BLaER1 (cell line): ENCODE results near the gene UTF1.

Experiments
- H3K27ac ChIP-seq: shearing (Covaris generic); formaldehyde crosslinking; 2 replicates; pipeline ENCODE4 v1.8.1; 2022
- H3K27me3 ChIP-seq: shearing (Covaris generic); formaldehyde crosslinking; 2 replicates; pipeline ENCODE4 v1.8.1; 2022
- H3K36me3 ChIP-seq: shearing (Covaris generic); formaldehyde crosslinking; 2 replicates; pipeline ENCODE4 v1.8.1; 2022
- H3K4me1 ChIP-seq: shearing (Covaris generic); formaldehyde crosslinking; 2 replicates; pipeline ENCODE4 v1.8.1; 2022
- H3K4me2 ChIP-seq: shearing (Covaris generic); formaldehyde crosslinking; 2 replicates; pipeline ENCODE4 v1.8.1; 2022
- H3K4me3 ChIP-seq: shearing (Covaris generic); formaldehyde crosslinking; 2 replicates; pipeline ENCODE4 v1.8.1; 2022
- H3K9ac ChIP-seq: shearing (Covaris generic); formaldehyde crosslinking; 2 replicates; pipeline ENCODE4 v1.8.1; 2022
- H3K9me3 ChIP-seq: shearing (Covaris generic); formaldehyde crosslinking; 2 replicates; pipeline ENCODE4 v1.8.1; 2022
- H4K20me1 ChIP-seq: shearing (Covaris generic); formaldehyde crosslinking; 2 replicates; pipeline ENCODE4 v1.8.1; 2022
- Cebpa-rat ChIP-seq: shearing (Covaris generic); IDR thresholded peaks from 2 replicates; pipeline ENCODE4 v1.8.1; 2022

The UTF1 gene

DNA sequence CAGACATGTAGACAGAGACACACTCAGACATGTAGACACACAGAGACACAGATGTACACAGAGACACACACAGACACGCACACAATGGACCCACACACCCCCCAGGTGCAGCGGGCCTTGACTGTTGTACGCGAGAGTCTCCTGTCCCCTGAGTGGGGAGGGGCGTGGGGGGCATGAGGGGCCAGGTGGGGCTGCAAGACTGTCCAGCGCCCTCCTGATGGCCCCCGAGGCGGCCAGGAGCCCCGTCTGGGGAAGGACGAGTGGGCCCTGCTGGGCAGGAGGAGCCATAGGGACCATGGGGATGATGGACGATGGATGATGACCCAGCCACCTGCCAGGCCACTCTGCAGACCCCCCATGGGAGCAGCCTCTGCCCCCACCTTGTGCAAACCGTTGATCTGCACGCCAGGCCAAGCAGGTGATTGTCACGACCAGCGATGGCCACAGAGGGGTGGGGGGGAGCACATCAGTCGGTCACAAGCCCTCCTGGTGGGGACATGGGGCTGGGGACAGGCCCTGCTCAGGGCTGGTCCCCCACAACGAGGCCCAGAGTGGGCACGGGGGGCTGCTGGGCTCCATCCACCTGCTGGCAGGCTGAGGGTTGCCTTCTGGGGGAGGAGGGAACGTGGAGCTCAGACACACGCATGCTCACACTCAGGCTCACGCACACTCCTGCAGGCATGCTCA is 19.2 kb downstream of the UTF1 start:
- Histone ChIP-seq H3K9ac (no peak overlapping the region), H3K9me3 (no peaks in the 10 kb centered on the region), H3K4me1 (peaks cover 41% of the 10 kb centered on the region), H4K20me1 (no peaks in the 10 kb centered on the region), H3K27me3 (0 out of 2 replicates have a peak, but pooled peaks cover 4% of the 10 kb centered on the region), H3K36me3 (no peaks in the 10 kb centered on the region), H3K4me2 (no peak overlapping the region), H3K27ac (no peak overlapping the region), H3K4me3 (no peak overlapping the region)
- TF ChIP-seq Cebpa-rat, result no peak

DNA sequence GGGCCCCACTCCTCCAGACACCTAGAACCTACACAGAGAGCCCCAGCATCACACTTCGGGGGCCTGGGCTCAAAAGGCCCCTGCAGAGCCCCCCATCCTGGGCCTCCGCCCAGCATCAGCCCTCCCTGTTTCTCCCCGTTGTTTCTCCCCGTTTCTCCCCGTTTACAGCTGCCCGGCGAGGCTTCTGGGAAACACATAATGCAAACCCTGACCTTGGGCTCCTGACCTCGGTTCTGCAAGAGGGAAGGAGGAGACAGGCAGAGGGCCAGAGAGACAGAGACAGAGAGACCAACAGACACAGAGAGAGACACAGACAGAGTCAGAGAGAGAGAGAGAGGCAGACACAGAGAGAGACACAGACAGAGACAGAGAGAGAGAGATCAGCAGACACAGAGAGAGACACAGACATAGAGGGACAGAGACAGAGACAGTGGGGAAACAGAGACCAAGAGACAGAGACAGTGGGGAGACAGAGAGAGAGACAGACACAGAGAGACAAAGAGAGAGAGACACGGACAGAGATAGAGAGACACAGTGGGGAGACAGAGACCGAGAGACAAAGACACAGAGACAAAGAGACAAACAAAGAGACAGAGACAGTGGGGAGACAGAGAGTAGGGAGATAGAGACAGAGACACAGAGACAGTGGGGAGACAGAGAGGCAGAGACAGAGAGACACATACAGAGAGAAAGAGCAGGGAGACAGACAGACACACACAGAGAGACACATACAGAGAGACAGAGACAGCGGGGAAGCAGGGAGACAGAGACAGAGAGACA is 20.1 kb downstream of the UTF1 start:
- no peaks in the 10 kb centered on the region for H4K20me1 ChIP-seq
- H3K9ac ChIP-seq, result no peak overlapping the region
- H3K4me2 ChIP-seq, result no peak overlapping the region
- H3K9me3 ChIP-seq, result no peaks in the 10 kb centered on the region
- no peak overlapping the region for H3K27ac ChIP-seq
- no peak for TF ChIP-seq Cebpa-rat
- H3K36me3 ChIP-seq, result no peaks in the 10 kb centered on the region
- peaks cover 41% of the 10 kb centered on the region for H3K4me1 ChIP-seq
- H3K4me3 ChIP-seq, result no peak overlapping the region
- H3K27me3 ChIP-seq, result 0 out of 2 replicates have a peak, but pooled peaks cover 4% of the 10 kb centered on the region

DNA sequence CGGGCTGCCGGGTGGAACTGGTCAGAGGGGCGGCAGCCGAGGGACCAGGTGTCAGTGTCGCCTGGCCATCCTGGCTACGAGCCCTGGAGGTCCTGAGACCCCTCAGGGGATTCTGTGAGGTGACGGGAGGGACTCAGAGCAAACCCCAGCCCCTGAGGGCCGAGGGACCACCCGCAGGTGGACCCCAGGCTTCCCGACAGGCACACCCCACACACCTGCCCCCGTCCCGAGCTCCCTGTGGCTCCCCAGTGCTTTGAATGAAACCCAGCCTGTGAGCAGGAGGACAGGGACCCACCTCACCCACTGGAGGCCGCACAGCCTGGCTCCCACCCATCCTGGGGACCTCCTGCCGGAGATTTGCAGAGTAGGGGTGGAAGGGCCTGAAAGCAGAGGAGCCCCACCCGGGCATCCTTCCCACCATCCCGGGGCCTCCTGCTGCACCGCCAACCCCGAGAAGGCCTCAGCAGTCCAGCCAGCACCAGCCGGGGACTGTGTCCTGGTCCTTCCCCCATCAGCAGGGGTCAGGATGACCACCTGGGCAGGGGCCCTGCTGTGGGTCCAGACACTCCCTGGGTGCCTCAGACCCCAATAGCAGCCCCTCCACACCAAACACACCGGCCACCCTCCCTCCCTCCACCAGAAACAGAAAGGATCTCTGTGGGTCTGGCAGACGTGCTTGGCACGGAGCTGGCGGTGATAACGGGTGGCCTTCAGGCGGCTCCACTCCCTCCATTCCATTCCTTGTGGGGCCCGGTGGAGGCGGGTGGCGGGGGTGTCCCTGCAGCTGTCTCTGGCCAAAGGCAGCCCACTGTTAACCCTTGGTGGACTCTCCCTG is 21.6 kb downstream of the UTF1 start:
- H4K20me1 ChIP-seq, result no peaks in the 10 kb centered on the region
- TF ChIP-seq Cebpa-rat, result no peak
- peaks cover 41% of the 10 kb centered on the region for H3K4me1 ChIP-seq
- no peaks in the 10 kb centered on the region for H3K36me3 ChIP-seq
- H3K9ac ChIP-seq, result no peak overlapping the region
- no peak overlapping the region for H3K4me3 ChIP-seq
- H3K4me2 ChIP-seq, result no peak overlapping the region; the same call in 1 of the 2 replicates
- 0 out of 2 replicates have a peak, but pooled peaks cover 4% of the 10 kb centered on the region for H3K27me3 ChIP-seq
- H3K27ac ChIP-seq, result no peak overlapping the region
- no peaks in the 10 kb centered on the region for H3K9me3 ChIP-seq

DNA sequence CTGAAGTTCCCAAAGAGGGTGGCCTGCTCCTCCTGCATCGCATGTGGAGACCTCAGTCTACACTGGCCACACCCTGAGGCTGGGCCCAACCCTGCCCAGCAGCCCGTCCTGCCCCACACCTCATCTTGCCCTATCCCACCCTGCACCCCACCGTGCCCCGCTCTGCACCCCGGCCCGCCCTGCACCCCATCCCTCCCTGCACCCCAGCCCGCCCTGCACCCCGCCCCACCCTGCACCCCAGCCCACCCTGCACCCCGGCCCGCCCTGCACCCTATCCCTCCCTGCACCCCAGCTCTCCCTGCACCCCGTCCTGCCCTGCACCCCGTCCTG is 22.2 kb downstream of the UTF1 start:
- 0 out of 2 replicates have a peak, but pooled peaks cover 4% of the 10 kb centered on the region for H3K27me3 ChIP-seq
- peaks cover 41% of the 10 kb centered on the region for H3K4me1 ChIP-seq
- H3K4me2 ChIP-seq, result no peak overlapping the region
- no peaks in the 10 kb centered on the region for H4K20me1 ChIP-seq
- no peaks in the 10 kb centered on the region for H3K9me3 ChIP-seq
- TF ChIP-seq Cebpa-rat, result no peak
- no peak overlapping the region for H3K9ac ChIP-seq
- H3K36me3 ChIP-seq, result no peaks in the 10 kb centered on the region
- no peak overlapping the region for H3K4me3 ChIP-seq
- H3K27ac ChIP-seq, result no peak overlapping the region

DNA sequence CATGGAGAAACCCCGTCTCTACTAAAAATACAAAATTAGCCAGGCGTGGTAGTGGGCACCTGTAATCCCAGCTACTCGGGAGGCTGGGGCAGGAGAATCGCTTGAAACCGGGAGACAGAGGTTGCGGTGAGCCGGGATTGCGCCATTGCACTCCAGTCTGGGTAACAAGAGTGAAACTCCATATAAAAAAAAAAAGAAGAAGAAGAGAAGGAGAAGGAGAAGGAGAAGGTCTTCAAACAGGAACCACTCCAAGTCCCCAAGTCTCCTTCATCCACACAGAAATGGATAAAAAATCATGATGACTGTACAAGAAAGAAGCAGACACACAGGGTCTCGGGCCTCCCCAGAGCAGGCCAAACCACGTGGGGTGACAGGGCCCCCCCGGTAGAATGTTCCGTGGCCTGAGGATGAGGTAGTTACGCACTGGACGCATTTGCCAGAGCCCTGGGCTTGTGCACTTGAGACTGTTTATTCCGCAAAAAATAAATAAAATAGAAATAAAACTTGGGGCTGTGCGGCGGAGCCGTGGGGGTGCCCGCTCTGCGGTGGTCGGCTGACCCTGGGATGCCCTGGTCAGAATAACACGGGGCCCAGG is 23.4 kb downstream of the UTF1 start:
- Histone ChIP-seq H3K4me1 (peaks cover 46% of the 10 kb centered on the region), H3K36me3 (no peaks in the 10 kb centered on the region), H3K4me2 (no peak overlapping the region), H3K27ac (no peak overlapping the region), H3K4me3 (no peak overlapping the region), H3K27me3 (0 out of 2 replicates have a peak, but pooled peaks cover 4% of the 10 kb centered on the region), H3K9me3 (no peaks in the 10 kb centered on the region), H3K9ac (no peak overlapping the region), H4K20me1 (peaks cover 12% of the 10 kb centered on the region)
- TF ChIP-seq Cebpa-rat, result no peak

DNA sequence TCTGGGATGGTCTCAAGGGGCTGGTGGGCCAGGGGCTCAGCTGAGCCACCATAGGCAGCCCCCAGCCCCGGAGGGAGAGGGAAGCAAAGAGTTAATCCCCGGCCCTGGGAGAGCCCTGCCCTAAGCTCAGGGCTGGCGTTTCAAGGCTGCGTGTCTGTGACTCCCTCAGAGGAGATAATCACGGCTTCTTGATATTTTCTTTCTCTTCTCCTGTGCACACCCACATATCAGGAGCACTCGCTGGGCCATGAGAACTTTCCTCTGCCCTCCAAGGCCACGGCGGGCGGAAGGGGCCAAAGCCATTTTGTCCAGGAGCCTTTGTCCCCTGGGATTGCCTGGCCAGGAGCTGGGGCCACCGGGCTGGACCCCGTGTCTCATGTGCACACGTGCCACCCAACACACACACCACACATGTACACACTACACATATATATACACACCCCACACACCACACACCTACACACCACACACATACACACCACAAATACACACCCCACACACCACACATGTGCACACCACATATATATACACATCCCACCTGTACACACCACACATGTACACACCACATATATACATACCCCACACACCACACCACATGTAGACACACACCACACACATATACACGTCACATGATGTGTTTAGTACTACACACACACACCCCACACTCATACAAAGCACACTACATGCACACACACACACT is 24.6 kb downstream of the UTF1 start:
- Histone ChIP-seq H3K4me1 (peaks cover 53% of the 10 kb centered on the region), H3K36me3 (no peaks in the 10 kb centered on the region), H3K27ac (no peak overlapping the region), H3K4me2 (peak overlapping the region; percentile 40; the same call in 1 of the 2 replicates), H3K9me3 (no peaks in the 10 kb centered on the region), H3K9ac (0 out of 2 replicates have a peak overlapping the region, but pooled peaks have one; percentile 34), H3K27me3 (0 out of 2 replicates have a peak, but pooled peaks cover 4% of the 10 kb centered on the region), H4K20me1 (peaks cover 18% of the 10 kb centered on the region), H3K4me3 (no peak overlapping the region)
- TF ChIP-seq Cebpa-rat, result no peak

DNA sequence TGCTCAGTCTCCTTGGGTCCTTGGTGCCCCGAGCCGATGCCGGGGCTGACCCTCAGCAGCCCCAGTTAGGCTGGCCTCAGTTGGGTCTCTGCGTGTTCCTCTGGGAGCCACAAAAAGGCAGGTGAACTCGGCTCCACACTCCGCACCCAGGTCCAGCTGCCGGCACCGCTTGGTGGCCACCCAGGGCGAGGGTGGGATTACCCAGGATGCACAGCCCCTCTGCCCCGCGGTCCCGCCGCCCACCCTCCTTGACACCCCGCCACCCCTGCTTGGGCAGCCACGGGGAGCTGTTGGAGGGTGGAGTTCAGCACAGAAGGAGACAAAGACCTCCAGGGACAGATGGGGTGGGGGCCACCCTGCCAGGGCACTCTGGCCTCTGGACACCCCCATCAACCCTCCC is 25.3 kb downstream of the UTF1 start:
- no peaks in the 10 kb centered on the region for H3K9me3 ChIP-seq
- 0 out of 2 replicates have a peak, but pooled peaks cover 4% of the 10 kb centered on the region for H3K27me3 ChIP-seq
- H3K36me3 ChIP-seq, result no peaks in the 10 kb centered on the region
- no peak overlapping the region for H3K9ac ChIP-seq
- H3K27ac ChIP-seq, result no peak overlapping the region
- H3K4me3 ChIP-seq, result no peak overlapping the region
- peaks cover 24% of the 10 kb centered on the region for H4K20me1 ChIP-seq
- H3K4me2 ChIP-seq, result peak overlapping the region; percentile 9
- TF ChIP-seq Cebpa-rat, result no peak
- peaks cover 60% of the 10 kb centered on the region for H3K4me1 ChIP-seq

DNA sequence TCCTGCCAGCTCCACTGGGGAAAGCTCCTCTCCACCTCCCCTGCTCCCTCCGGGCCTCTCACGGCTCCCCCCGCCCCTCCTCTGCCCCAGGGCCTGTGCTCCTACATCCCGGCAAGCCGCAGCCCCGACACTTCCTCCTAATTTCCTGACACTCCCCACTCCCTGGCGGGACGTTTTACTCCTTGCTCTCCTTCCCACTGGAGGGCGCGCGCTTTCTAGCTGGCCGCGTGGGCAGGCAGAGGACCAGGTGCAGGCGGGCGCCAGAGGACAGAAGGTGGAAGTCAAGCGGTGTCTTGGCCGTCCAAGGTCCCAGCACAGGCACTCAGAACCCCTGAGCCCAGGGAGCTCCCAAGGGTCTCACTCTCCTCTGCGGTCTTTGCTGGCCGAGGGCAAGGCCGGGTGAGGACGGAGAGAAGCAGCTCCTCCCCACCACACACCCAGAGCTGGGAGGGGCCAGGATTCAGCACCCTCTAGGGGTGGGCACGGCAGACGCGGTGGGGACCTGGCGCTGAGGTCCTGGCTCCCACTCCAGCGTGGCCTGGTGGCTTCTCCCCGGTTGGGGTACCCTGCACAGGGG is 27.6 kb downstream of the UTF1 start:
- Histone ChIP-seq H3K4me2 (peak overlapping the region; percentile 98), H3K9me3 (no peaks in the 10 kb centered on the region), H3K27me3 (peaks cover 2% of the 10 kb centered on the region), H4K20me1 (peaks cover 31% of the 10 kb centered on the region), H3K36me3 (no peaks in the 10 kb centered on the region), H3K4me1 (peaks cover 77% of the 10 kb centered on the region), H3K27ac (peak overlapping the region; percentile 98), H3K4me3 (peak overlapping the region; percentile 60), H3K9ac (peak overlapping the region; percentile 82)
- TF ChIP-seq Cebpa-rat, result no peak
